Measurements from ENCODE around the gene NOS3. TPM values are rescaled to one million over a fixed set of nuclear protein-coding genes. Genes with fewer than 3 reads are reported as not detected.

The NOS3 gene
- total and polyA plus RNA-seq, 9 of the 15 experiments (the other 6 are each of a cell fraction or from before 2014, with no cell fraction given): 1.1 to 121 (median 23.6) TPM

GRCh38 chr7:150948791-150949251 lies 42.0 kb upstream of the NOS3 start:
- no peak overlapping the region for H3K4me3 ChIP-seq
- H3K27ac ChIP-seq (ENCODE audit: extremely low read depth, low read depth, low read length): peak overlapping the region; percentile 38; the same call in 2 of the 3 replicates
- peaks cover 14% of the 10 kb centered on the region; the same call in 1 of the 2 replicates for H4K20me1 ChIP-seq (replicated peaks; ENCODE audit: control insufficient read depth, insufficient read depth, low read length)
- H3K36me3 ChIP-seq (ENCODE audit: control insufficient read depth, insufficient read depth, low read length): peaks cover 100% of the 10 kb centered on the region
- no peak overlapping the region for H2AFZ ChIP-seq (ENCODE audit: low read depth, low read length)
- no peaks in the 10 kb centered on the region for H3K9me3 ChIP-seq (replicated peaks; ENCODE audit: control insufficient read depth, insufficient read depth, low read depth, low read length)
- ATAC-seq (peak; percentile 1; the same call in 1 of the 3 replicates), DNase-seq (ENCODE audit: extremely low read depth in 1 of 4, low spot score in 3 of 4) (no peak), FAIRE-seq (no peak)
- peak overlapping the region; percentile 29 to 80; a peak in 3 of 4 replicates for H3K9ac ChIP-seq (ENCODE audit: insufficient read depth in 1 of 2, low read depth in 2 of 2, low read length in 2 of 2)
- H3K9me1 ChIP-seq (ENCODE audit: control insufficient read depth, insufficient read depth, low read length): peaks cover 16% of the 10 kb centered on the region
- intact Hi-C loops (cut with micrococcal nuclease) (no loop called here), in situ Hi-C loops (cut with MboI) (no loop called here)
- BruUV-seq (replicated peaks): no TSS peak
- peak overlapping the region; percentile 32 for H3K4me2 ChIP-seq (ENCODE audit: insufficient read depth, low read length)
- no peaks in the 10 kb centered on the region for H3K27me3 ChIP-seq (ENCODE audit: control insufficient read depth in 2 of 2, insufficient read depth in 2 of 2, low read length in 2 of 2)
- ChIA-PET CTCF (ENCODE audit: low intra/inter-chr PET ratio) (no interaction called here), POLR2A (interaction anchor here (0.6 to 2.5 kb wide), 7 partner anchors 9 to 291 kb away, joined by 3 to 11 read pairs (median 4); no protein-coding TSS in a partner anchor)
- H3K79me2 ChIP-seq (ENCODE audit: control insufficient read depth, insufficient read depth, low read length): peaks cover 59% of the 10 kb centered on the region
- WGBS (ENCODE audit: insufficient coverage, low coverage, missing lambda C conversion rate): 81% methylated on average over 15 of the region's 15 CpGs
- H3K4me1 ChIP-seq (replicated peaks in 1 of 2; ENCODE audit: control insufficient read depth in 2 of 2, insufficient read depth in 2 of 2, low read length in 2 of 2): peaks cover 53 to 99% of the 10 kb centered on the region in 2 experiments
- TF ChIP-seq POLR2A (conservative IDR thresholded peaks at IDR 0.05): peak; percentile 64
- no peak for TF ChIP-seq CCNT2 (IDR thresholded peaks at IDR 0.05; ENCODE audit: borderline replicate concordance, extremely low read depth, insufficient read length, low read depth, low read length)
- TF ChIP-seq HBP1 (CRISPR knock-in tag; IDR thresholded peaks at IDR 0.05): no peak
- TF ChIP-seq CBFB (CRISPR knock-in tag; IDR thresholded peaks at IDR 0.05): no peak
- TF ChIP-seq NR2C2 (CRISPR knock-in tag; IDR thresholded peaks at IDR 0.05): 0 out of 2 replicates have a peak, but pooled peaks have one; percentile 14
- no peak for TF ChIP-seq NR2C2 (tag; IDR thresholded peaks at IDR 0.05)
- no peak for TF ChIP-seq NR3C1 (CRISPR knock-in tag; IDR thresholded peaks at IDR 0.05)
- peak; percentile 87 for TF ChIP-seq RBM22 (IDR thresholded peaks at IDR 0.05; ENCODE audit: low read depth, low read length, poor library complexity, severe bottlenecking)
- TF ChIP-seq HOXB6 (CRISPR knock-in tag; IDR thresholded peaks at IDR 0.05; ENCODE audit: borderline replicate concordance): no peak
- peak; percentile 80 for TF ChIP-seq POLR2G (IDR thresholded peaks at IDR 0.05; ENCODE audit: low read depth, low read length)
- TF ChIP-seq GTF2E2 (tag; IDR thresholded peaks at IDR 0.05): no peak
- no peak for TF ChIP-seq DMBX1 (CRISPR knock-in tag; IDR thresholded peaks at IDR 0.05; ENCODE audit: borderline replicate concordance)
- TF ChIP-seq SMARCA4 (IDR thresholded peaks at IDR 0.05): no peak
- no peak for TF ChIP-seq ZNF165 (CRISPR knock-in tag; IDR thresholded peaks at IDR 0.05; ENCODE audit: borderline replicate concordance)
- no peak for TF ChIP-seq MAZ (CRISPR knock-in tag; conservative IDR thresholded peaks at IDR 0.05 in 1 of 2, IDR thresholded peaks at IDR 0.05 in 1 of 2)
- TF ChIP-seq SNRNP70 (optimal IDR thresholded peaks at IDR 0.05; ENCODE audit: low read depth, low read length): no peak
- no peak for TF ChIP-seq CUX1 (CRISPR knock-in tag; IDR thresholded peaks at IDR 0.05)
- no peak for TF ChIP-seq NCOA2 (IDR thresholded peaks at IDR 0.05; ENCODE audit: partially characterized antibody in 2 of 2)

Data from K562 (cell line).